Erythroblast (primary cell): ENCODE results near the gene PF4V1.

Source experiments
- GATA1 ChIP-seq: IDR thresholded peaks from 2 replicates; pipeline ENCODE4 v1.6.1; 2011; ENCODE audit warnings: low read depth, mild to moderate bottlenecking, control low read depth, low read length, moderate library complexity
- POLR2A ChIP-seq: IDR thresholded peaks from 2 replicates; pipeline ENCODE4 v1.6.1; 2011; ENCODE audit warnings: mild to moderate bottlenecking, low read length

DNA sequence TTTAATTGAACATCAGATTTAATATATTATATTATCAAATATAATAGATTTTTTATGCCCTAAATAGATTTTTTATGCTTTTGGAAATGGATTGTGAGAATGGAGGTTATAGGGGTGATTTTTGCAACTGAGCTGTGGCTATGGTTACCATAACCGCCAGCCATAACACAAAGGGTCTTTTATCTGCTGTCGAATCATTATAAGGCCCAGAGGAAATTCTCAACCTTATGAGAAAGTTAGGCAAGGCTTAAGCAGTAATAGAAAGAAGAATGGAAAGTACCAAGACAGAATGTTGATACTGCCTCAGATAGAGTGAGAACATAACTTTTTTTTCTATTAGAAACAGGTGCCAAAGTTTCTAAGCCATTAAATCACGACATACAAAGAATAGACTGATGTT lies 42.9 kb upstream of the PF4V1 start:
- TF ChIP-seq POLR2A (no peak), GATA1 (no peak)
